Smooth muscle cell (in vitro differentiated cells): ENCODE measurements around the gene KIF6. TPM values are rescaled to one million over a fixed set of nuclear protein-coding genes. Genes with fewer than 3 reads are reported as not detected.

ENCODE experiments used
- DNase-seq: peaks from one replicate; lab custom pipeline; 2025; ENCODE audit not compliant: unreplicated experiment; lab: John Stamatoyannopoulos, UW
- H2AFZ ChIP-seq: fragments of 200-600 bp; sonication (generic); 2 replicates; pipeline ENCODE4 v1.6.0; 2016; ENCODE audit warnings: antibody characterized with exemption, low read depth, mild to moderate bottlenecking
- H3F3A ChIP-seq: fragments of 200-600 bp; sonication (generic); 2 replicates; pipeline ENCODE4 v1.6.0; 2017; ENCODE audit warnings: antibody characterized with exemption, low read depth
- H3K27ac ChIP-seq: fragments of 200-600 bp; sonication (generic); 2 replicates; pipeline ENCODE4 v1.5.1; 2016; ENCODE audit warnings: low read depth, mild to moderate bottlenecking
- H3K27me3 ChIP-seq: fragments of 200-600 bp; sonication (generic); 2 replicates; pipeline ENCODE4 v1.6.1; 2016; ENCODE audit warnings: low read depth, mild to moderate bottlenecking
- H3K36me3 ChIP-seq: fragments of 200-600 bp; sonication (generic); 2 replicates; pipeline ENCODE4 v1.5.1; 2016; ENCODE audit warnings: low read depth
- H3K4me1 ChIP-seq: fragments of 200-600 bp; sonication (generic); 2 replicates; pipeline ENCODE4 v1.5.1; 2016; ENCODE audit warnings: low read depth
- H3K4me2 ChIP-seq: fragments of 200-600 bp; sonication (generic); 2 replicates; pipeline ENCODE4 v1.6.0; 2016; ENCODE audit warnings: mild to moderate bottlenecking
- H3K4me3 ChIP-seq: fragments of 200-600 bp; sonication (generic); 2 replicates; pipeline ENCODE4 v1.5.1; 2016; ENCODE audit warnings: mild to moderate bottlenecking
- H3K79me2 ChIP-seq: fragments of 200-600 bp; sonication (generic); 2 replicates; pipeline ENCODE4 v1.6.0; 2016; ENCODE audit warnings: low read depth, mild to moderate bottlenecking
- H3K9ac ChIP-seq: fragments of 200-600 bp; sonication (generic); 2 replicates; pipeline ENCODE4 v1.6.0; 2016; ENCODE audit warnings: low read depth
- H3K9me3 ChIP-seq: fragments of 200-600 bp; sonication (generic); replicated peaks from 2 replicates; pipeline ENCODE4 v1.5.1; 2016; ENCODE audit warnings: low read depth
- H4K20me1 ChIP-seq: fragments of 200-600 bp; sonication (generic); 2 replicates; pipeline ENCODE4 v1.6.0; 2016; ENCODE audit warnings: low read depth
- WGBS: methylation state at CpG from one replicate; pipeline ENCODE4 v1.1.7; 2016; ENCODE audit warnings: low lambda C conversion rate; 5-methylcytosine and 5-hydroxymethylcytosine counted together
- polyA plus RNA-seq: library from polyadenylated mRNA; unstranded; fragments of >200 nt; fragmentation: Nextera tagmentation; extraction: Ambion mirVana; gene quantifications from 2 replicates; pipeline ENCODE4 v1.2.1, GENCODE V29; 2016
- total RNA-seq: library from RNA; depleted of rRNA; stranded (reverse); fragments of >200 nt; gene quantifications from 2 replicates; pipeline ENCODE4 v1.2.3, GENCODE V29; 2014
- TF ChIP-seq, protein P1 (sequence below): fragments of 200-600 bp; sonication (generic); IDR thresholded peaks from 2 replicates; pipeline ENCODE4 v1.5.1; 2017; ENCODE audit warnings: borderline replicate concordance, mild to moderate bottlenecking, antibody characterized with exemption; ENCODE audit not compliant: insufficient read depth, poor library complexity, severe bottlenecking

The KIF6 gene
- total and polyA plus RNA-seq, 2 experiments from 2014 or later = 1.1 to 1.5 TPM

GRCh38 chr6:39770446-39770845 is 45.2 kb upstream of the KIF6 start:
- TF ChIP-seq, protein P1, sequence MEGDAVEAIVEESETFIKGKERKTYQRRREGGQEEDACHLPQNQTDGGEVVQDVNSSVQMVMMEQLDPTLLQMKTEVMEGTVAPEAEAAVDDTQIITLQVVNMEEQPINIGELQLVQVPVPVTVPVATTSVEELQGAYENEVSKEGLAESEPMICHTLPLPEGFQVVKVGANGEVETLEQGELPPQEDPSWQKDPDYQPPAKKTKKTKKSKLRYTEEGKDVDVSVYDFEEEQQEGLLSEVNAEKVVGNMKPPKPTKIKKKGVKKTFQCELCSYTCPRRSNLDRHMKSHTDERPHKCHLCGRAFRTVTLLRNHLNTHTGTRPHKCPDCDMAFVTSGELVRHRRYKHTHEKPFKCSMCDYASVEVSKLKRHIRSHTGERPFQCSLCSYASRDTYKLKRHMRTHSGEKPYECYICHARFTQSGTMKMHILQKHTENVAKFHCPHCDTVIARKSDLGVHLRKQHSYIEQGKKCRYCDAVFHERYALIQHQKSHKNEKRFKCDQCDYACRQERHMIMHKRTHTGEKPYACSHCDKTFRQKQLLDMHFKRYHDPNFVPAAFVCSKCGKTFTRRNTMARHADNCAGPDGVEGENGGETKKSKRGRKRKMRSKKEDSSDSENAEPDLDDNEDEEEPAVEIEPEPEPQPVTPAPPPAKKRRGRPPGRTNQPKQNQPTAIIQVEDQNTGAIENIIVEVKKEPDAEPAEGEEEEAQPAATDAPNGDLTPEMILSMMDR = no peak
- H3K4me3 ChIP-seq = no peak overlapping the region

GRCh38 chr6:39769012-39769411 is 43.8 kb upstream of the KIF6 start:
- WGBS = 86% methylated on average over 5 of the region's 5 CpGs

More at GRCh38 chr6:39770446-39770845, 45.2 kb upstream of the KIF6 start:
- Histone ChIP-seq H3K27me3 (no peaks in the 10 kb centered on the region), H3F3A (peaks cover 7% of the 10 kb centered on the region), H3K9me3 (no peaks in the 10 kb centered on the region), H3K4me1 (peaks cover 3% of the 10 kb centered on the region), H3K36me3 (no peaks in the 10 kb centered on the region), H3K9ac (no peak overlapping the region), H2AFZ (no peak overlapping the region), H3K4me2 (peak overlapping the region; percentile 52), H3K79me2 (no peaks in the 10 kb centered on the region), H4K20me1 (no peaks in the 10 kb centered on the region), H3K27ac (peak overlapping the region; percentile 39)
- WGBS = 41% methylated on average over 4 of the region's 4 CpGs
- DNase-seq = no peak

DNA sequence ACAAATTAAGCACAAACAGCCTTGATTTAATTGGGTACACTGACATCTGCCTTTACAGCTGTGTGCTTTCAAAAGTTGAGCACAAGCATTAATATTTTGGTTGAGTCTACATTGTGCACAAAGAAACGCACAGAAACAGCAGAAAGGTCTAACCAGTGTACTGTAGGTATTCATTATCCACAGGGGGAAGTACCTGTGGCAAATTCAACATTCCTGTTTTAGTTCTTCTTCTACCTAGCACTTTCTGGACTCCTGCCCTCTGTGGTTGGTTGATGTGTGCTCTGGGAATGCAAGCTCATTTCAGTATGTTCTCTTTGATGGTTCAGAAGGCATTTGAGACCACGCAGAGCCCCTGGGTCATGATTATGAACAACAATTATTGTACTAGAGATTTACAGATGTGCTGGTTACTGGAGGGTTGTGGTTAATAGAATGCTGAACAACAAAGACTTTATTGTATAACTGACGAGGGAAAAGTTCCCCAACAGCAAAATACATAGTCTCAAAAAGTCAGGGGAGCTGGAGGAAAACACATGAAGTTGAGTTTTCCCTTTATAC is 40.4 kb upstream of the KIF6 start:
- no peaks in the 10 kb centered on the region for H3F3A ChIP-seq
- H3K27ac ChIP-seq = no peak overlapping the region
- no peaks in the 10 kb centered on the region for H3K27me3 ChIP-seq
- H4K20me1 ChIP-seq = no peaks in the 10 kb centered on the region
- no peak overlapping the region for H2AFZ ChIP-seq
- peaks cover 3% of the 10 kb centered on the region for H3K4me1 ChIP-seq
- 67% methylated on average over 3 of the region's 3 CpGs for WGBS
- no peaks in the 10 kb centered on the region for H3K79me2 ChIP-seq
- H3K36me3 ChIP-seq = no peaks in the 10 kb centered on the region
- H3K4me2 ChIP-seq = no peak overlapping the region
- H3K9ac ChIP-seq = no peak overlapping the region
- H3K9me3 ChIP-seq = no peaks in the 10 kb centered on the region
- no peak for DNase-seq
- H3K4me3 ChIP-seq = no peak overlapping the region
- TF ChIP-seq, protein P1 = no peak

More at GRCh38 chr6:39769012-39769411, 43.8 kb upstream of the KIF6 start:
- Histone ChIP-seq H2AFZ (no peak overlapping the region), H4K20me1 (no peaks in the 10 kb centered on the region), H3K4me1 (peaks cover 3% of the 10 kb centered on the region), H3F3A (peaks cover 7% of the 10 kb centered on the region), H3K4me2 (no peak overlapping the region), H3K4me3 (no peak overlapping the region), H3K27ac (no peak overlapping the region), H3K79me2 (no peaks in the 10 kb centered on the region), H3K36me3 (no peaks in the 10 kb centered on the region), H3K9me3 (no peaks in the 10 kb centered on the region), H3K27me3 (no peaks in the 10 kb centered on the region), H3K9ac (no peak overlapping the region)
- TF ChIP-seq, protein P1 = no peak
- no peak for DNase-seq

GRCh38 chr6:39760226-39760952 is 35.2 kb upstream of the KIF6 start:
- no peaks in the 10 kb centered on the region for H3K79me2 ChIP-seq
- DNase-seq = no peak
- WGBS = 61% methylated on average over 3 of the region's 3 CpGs
- H2AFZ ChIP-seq = no peak overlapping the region
- no peak overlapping the region for H3K27ac ChIP-seq
- H3K27me3 ChIP-seq = no peaks in the 10 kb centered on the region
- no peaks in the 10 kb centered on the region for H3K9me3 ChIP-seq
- no peaks in the 10 kb centered on the region for H3K4me1 ChIP-seq
- H3K4me3 ChIP-seq = no peak overlapping the region
- H4K20me1 ChIP-seq = no peaks in the 10 kb centered on the region
- H3F3A ChIP-seq = no peaks in the 10 kb centered on the region
- no peak overlapping the region for H3K9ac ChIP-seq
- TF ChIP-seq, protein P1 = no peak
- no peak overlapping the region for H3K4me2 ChIP-seq
- H3K36me3 ChIP-seq = no peaks in the 10 kb centered on the region
